GM18861 (cell line): ENCODE data around the gene PSKH1.
A peak's percentile ranks its signal among the peaks of the same experiment; 100 is the strongest.

ENCODE experiments used
- ATAC-seq: cut with Tn5 transposase; IDR thresholded peaks from one replicate; pipeline ENCODE4 v1.9.1; 2021; ENCODE audit not compliant: unreplicated experiment

Gene PSKH1

DNA sequence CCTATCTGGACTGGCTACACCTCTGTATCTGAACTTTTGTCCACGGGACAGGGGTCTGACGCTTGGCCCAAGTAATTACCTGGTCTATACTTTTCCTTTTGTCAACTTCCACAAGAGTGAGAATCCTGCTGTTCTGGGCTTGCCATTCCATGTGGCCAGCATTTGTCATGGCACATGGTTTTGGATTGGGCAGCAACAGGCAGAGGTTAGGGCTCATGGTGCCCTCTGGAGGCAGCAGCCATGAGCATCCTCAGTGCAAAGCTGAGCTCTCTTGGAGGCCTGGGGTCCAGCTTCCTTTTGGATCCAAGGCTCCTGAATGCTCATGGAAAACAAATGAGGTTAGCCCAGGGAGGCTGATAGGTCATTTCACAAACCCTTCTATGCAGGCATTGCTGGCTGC, 27.7 kb upstream of the PSKH1 start:
- no peak for ATAC-seq

DNA sequence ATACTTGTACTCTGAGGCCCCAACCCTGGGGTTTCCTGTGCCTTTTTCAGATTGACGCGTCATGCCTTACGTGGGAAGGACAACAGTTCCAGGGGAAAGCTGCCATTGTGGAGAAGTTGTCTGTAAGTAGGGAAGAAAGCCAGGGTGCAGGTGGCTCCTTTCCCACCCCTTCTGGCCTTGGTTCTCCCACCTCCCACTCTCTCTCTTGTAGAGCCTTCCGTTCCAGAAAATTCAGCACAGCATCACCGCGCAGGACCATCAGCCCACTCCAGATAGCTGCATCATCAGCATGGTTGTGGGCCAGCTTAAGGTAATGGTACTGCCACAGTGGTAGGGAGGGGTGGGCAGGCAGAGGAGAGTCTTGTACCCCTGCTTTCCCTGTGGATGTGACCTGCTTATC, 24.8 kb upstream of the PSKH1 start:
- ATAC-seq: no peak

- ATAC-seq: no peak
Measured at GRCh38 chr16:67869653-67870052, 23.4 kb upstream of the PSKH1 start.

- no peak for ATAC-seq
Measured at GRCh38 chr16:67871256-67871655, 21.8 kb upstream of the PSKH1 start.

DNA sequence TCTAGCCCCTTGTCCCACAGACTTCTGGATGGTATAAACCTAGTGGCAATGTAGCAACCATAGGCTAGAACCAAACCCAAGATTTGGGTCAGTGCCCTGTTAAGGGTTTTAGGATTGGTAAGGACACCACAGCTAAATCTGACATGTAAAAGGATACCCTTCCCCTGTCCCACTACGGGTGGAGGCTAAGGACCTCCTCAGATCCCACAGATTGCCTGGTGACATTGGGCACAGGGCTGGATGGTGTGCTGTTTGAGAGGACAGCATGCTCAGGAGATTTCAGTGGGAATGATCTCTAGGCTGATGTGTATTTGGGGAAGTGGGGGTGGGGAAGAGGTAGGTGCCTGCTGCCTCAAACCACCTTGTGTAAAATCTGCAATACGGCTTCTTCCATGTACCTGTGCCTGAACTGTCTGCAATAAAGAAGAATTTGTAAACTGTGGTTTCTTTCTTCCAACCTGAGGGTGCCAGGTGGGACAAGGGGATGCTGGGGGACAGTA, 20.9 kb upstream of the PSKH1 start:
- ATAC-seq: no peak

- ATAC-seq: peak; percentile 61
Measured at GRCh38 chr16:67872631-67873434, 20.2 kb upstream of the PSKH1 start, which contains the start of gene EDC4. Gene EDC4 (plus strand): TSS chr16:67873052. CDS start chr16:67873262, 210 bp downstream.

GRCh38 chr16:67873435-67874370, 19.4 kb upstream of the PSKH1 start:
- ATAC-seq: no peak

GRCh38 chr16:67874372-67874771, 18.7 kb upstream of the PSKH1 start:
- no peak for ATAC-seq

DNA sequence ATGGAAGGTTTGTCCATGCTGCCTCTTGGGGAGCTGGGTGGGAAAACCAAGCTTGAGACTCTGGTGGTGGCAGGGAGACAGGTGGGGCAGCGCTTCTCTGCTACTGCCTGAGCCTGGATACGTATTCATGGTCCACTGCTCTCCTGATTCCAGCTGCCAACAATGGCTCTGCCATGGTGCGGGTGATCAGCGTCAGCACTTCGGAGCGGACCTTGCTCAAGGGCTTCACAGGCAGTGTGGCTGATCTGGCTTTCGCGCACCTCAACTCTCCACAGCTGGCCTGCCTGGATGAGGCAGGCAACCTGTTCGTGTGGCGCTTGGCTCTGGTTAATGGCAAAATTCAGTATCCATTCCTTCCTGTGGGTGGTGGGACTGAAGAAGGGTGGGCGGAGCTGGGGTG, 16.0 kb upstream of the PSKH1 start:
- no peak for ATAC-seq

DNA sequence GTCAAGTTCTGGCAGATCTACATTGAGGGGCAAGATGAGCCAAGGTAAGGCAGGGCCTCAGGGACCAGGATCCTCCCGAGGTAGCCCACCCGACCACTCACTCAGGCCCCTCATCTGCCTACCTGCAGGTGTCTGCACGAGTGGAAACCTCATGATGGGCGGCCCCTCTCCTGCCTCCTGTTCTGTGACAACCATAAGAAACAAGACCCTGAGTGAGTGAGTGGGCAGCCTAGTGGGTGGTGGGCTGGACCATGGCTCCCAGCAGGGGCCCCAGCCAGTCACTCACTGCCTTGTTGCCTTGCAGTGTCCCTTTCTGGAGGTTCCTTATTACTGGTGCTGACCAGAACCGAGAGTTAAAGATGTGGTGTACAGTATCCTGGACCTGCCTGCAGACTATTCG, 14.8 kb upstream of the PSKH1 start:
- ATAC-seq: no peak

GRCh38 chr16:67878846-67879245, 14.2 kb upstream of the PSKH1 start:
- ATAC-seq: no peak

DNA sequence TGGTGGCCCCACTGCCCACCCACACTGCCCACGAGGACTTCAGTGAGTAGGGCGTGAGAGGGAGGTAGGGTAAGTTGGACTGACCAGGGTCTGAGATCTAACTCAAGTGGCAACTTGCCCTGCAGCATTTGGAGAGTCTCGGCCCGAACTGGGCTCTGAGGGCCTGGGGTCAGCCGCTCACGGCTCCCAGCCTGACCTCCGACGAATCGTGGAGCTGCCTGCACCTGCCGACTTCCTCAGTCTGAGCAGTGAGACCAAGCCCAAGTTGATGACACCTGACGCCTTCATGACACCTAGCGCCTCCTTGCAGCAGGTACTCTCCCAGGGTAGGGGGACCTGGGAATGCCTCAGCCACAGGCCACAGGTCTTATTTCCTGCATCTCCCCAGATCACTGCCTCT, 13.6 kb upstream of the PSKH1 start:
- no peak for ATAC-seq

- no peak for ATAC-seq
Measured at GRCh38 chr16:67879936-67880335, 13.1 kb upstream of the PSKH1 start.

DNA sequence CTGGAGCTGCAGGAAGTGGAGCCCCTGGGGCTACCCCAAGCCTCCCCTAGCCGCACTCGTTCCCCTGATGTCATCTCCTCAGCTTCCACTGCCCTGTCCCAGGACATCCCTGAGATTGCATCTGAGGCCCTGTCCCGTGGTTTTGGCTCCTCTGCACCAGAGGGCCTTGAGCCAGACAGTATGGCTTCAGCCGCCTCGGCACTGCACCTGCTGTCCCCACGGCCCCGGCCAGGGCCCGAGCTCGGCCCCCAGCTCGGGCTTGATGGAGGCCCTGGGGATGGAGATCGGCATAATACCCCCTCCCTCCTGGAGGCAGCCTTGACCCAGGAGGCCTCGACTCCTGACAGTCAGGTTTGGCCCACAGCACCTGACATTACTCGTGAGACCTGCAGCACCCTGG, 12.5 kb upstream of the PSKH1 start:
- ATAC-seq: no peak

DNA sequence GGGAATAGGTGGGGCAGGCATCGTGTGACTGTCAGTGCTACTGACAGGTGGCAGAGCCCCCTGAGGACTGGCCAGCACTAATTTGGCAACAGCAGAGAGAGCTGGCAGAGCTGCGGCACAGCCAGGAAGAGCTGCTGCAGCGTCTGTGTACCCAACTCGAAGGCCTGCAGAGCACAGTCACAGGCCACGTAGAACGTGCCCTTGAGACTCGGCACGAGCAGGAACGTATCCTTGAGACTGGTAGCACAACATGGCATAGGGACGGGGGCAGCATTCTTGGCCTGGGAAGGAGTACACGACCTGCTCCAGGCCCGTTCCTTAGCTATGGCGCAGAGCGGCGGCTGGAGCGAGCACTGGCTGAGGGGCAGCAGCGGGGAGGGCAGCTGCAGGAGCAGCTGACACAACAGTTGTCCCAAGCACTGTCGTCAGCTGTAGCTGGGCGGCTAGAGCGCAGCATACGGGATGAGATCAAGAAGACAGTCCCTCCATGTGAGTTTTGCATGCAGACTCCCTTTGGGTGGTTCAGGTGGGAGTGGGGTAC, 11.4 kb upstream of the PSKH1 start:
- ATAC-seq: no peak

DNA sequence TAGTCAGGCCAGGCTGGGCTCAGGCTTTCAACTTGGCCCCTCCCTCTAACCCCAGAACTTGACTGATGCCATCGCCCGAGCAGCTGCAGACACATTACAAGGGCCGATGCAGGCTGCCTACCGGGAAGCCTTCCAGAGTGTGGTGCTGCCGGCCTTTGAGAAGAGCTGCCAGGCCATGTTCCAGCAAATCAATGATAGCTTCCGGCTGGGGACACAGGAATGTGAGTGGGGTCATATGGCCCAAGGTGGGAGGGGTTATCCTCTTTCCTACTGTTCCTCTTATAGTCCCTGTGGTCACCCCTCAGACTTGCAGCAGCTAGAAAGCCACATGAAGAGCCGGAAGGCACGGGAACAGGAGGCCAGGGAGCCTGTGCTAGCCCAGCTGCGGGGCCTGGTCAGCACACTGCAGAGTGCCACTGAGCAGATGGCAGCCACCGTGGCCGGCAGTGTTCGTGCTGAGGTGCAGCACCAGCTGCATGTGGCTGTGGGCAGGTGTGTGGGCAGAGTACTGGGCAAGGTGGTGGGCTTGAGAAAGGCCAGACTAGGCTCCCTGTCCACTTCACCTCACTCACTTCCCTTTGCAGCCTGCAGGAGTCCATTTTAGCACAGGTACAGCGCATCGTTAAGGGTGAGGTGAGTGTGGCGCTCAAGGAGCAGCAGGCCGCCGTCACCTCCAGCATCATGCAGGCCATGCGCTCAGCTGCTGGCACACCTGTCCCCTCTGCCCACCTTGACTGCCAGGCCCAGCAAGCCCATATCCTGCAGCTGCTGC, 10.5 kb upstream of the PSKH1 start:
- no peak for ATAC-seq

- no peak for ATAC-seq
Measured at GRCh38 chr16:67883146-67883871, 9.7 kb upstream of the PSKH1 start.

DNA sequence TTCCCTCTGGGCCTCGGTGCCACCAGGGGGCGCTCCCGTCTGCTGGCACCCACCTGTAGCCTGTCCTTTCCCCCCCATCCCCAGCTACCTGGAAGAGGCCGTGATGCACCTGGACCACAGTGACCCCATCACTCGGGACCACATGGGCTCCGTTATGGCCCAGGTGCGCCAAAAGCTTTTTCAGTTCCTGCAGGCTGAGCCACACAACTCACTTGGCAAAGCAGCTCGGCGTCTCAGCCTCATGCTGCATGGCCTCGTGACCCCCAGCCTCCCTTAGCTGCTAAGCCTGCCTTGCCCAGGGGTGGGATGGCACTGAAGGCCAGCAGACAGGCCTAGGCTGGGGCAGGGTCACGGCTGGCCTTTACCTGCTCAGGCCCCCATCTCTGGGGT, 9.2 kb upstream of the PSKH1 start:
- ATAC-seq: no peak

GRCh38 chr16:67884684-67885083, 8.4 kb upstream of the PSKH1 start, which contains the start of gene NRN1L:
Gene NRN1L (plus strand): TSS chr16:67884885. CDS start chr16:67884904, 19 bp downstream.
- no peak for ATAC-seq

DNA sequence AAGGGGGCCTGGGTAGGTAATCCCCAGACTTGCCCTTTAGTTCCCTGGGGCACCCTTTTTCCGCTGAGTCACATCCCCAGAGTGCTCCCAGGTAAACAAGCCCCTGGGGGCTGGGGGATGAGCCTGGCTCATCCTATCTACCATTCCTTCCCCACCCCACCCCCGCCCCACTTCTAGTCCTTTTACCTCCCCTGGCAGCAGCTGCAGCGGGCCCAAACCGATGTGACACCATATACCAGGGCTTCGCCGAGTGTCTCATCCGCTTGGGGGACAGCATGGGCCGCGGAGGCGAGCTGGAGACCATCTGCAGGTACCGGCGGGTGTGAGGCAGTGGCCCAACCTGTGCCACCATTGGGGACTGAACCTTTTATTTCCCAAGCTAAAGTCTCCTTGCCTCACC, 7.5 kb upstream of the PSKH1 start:
- no peak for ATAC-seq
